ENCODE measurements around the gene DOCK2.

DOCK2 gene

DNA sequence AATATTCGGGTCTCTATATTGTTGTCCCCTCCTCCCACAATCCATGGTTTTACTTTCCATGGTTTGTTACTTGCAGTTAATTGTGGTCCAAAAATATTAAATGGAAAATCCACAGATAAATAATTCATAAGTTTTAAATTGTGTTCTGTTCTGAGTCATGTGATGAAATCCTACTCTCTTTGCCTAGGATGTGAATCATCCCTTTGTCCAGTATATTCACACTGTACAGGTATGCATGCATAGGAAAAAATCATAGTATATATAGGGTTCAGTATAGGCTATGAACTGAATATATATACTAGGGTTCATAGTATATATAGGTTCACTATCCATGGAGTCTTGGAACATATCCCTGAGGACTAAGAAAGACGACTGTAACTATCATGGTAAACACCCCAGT is 323.6 kb downstream of the DOCK2 start:
- H3K4me3 ChIP-seq (replicated peaks; ENCODE audit: low read depth, low read length) = no peak overlapping the region
- no peak for TF ChIP-seq CTCF (IDR thresholded peaks at IDR 0.05; ENCODE audit: low read length, missing control alignments)
- no peak for DNase-seq (ENCODE audit: low read depth)

DNA sequence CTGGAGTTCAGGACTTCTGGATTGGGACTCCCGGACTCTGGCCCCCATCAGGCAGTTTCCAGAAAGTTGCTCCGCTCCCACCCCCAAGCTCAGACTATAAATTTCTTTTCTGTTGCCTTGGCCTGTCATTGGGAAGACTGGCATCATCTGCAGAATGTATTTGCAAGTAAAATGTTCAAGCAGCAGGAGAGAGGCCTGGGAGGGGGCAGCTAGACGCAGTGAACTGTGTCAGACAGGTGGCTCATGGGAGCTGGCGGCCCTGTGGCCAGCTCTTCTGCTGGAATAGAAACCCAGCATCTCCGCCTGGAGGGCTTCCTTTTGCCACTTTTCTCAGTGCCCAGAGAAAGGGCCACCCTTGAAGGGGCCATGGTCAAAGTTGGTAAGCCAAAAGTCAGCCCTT is 327.2 kb downstream of the DOCK2 start:
- DNase-seq (ENCODE audit: low read depth) = no peak
- no peak for TF ChIP-seq CTCF (IDR thresholded peaks at IDR 0.05; ENCODE audit: low read length, missing control alignments)
- H3K4me3 ChIP-seq (replicated peaks; ENCODE audit: low read depth, low read length) = no peak overlapping the region

- TF ChIP-seq CTCF (IDR thresholded peaks at IDR 0.05; ENCODE audit: low read length, missing control alignments) = no peak
- no peak for DNase-seq (ENCODE audit: low read depth)
- H3K4me3 ChIP-seq (replicated peaks; ENCODE audit: low read depth, low read length) = no peak overlapping the region
Observed at GRCh38 chr5:169970339-169970738, 333.3 kb downstream of the DOCK2 start.

DNA sequence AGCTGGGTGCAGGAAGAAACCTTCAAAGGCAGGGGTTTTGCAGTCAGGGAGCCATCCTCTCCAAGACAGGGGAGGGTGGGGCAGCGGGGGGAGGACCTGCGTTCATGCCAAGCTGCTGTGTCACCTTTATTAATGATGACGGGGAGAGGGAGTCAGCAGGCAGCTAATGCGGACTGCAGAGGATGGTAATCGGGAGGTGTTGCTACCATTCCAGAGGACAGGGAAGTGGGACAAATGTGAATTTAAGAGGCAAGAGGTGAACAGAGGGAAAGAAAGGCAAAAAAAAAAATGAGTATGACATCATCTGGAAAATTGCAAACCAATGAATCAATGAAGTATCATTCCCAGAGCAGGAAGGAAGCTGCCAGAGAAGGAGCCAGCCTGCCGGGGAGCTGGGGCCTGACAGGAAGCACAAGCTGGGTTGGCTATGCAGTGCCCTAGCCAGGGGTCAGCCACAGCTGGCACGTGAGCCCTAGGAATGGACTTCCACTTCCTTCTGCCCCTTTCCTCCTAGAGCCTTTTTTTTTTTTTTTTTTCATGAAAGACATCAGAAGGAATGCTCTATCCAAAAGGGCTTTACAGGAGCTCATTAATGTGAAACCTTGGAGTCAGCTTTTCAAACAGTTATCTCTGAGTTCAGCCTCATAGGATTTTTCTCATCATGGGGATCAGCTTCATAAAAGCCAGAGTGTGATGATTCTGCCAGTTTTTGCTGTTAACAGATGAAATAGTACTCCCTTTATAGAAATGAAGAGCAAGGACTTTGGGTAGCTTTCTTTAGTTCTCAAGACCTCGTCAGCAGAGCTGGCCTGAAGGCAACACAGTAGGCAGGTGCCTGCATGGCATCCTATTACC is 334.1 kb downstream of the DOCK2 start:
- TF ChIP-seq CTCF (IDR thresholded peaks at IDR 0.05; ENCODE audit: low read length, missing control alignments) = no peak
- H3K4me3 ChIP-seq (replicated peaks; ENCODE audit: low read depth, low read length) = no peak overlapping the region
- peak; percentile 70 for DNase-seq (ENCODE audit: low read depth)

- H3K4me3 ChIP-seq (replicated peaks; ENCODE audit: low read depth, low read length) = no peak overlapping the region
- TF ChIP-seq CTCF (IDR thresholded peaks at IDR 0.05; ENCODE audit: low read length, missing control alignments) = no peak
- DNase-seq (ENCODE audit: low read depth) = no peak
Observed at GRCh38 chr5:169971780-169972179, 334.7 kb downstream of the DOCK2 start.

- DNase-seq (ENCODE audit: low read depth) = no peak
- H3K4me3 ChIP-seq (replicated peaks; ENCODE audit: low read depth, low read length) = no peak overlapping the region
- no peak for TF ChIP-seq CTCF (IDR thresholded peaks at IDR 0.05; ENCODE audit: low read length, missing control alignments)
Observed at GRCh38 chr5:169973056-169973455, 336.0 kb downstream of the DOCK2 start.
